Stimulated activated CD4-positive, alpha-beta T cell treated with anti-CD3 and anti-CD28 coated beads, Interleukin-1b, Interleukin-23, amount 100 ng/mL, for 1 hour (primary cell): Measurements from ENCODE around the gene LBHD2.

ENCODE experiments used
- DNase-seq, 2 donors: peaks; one replicate each; pipeline ENCODE4 v3.0.0-alpha.2; 2020; ENCODE audit warnings: low read depth in 2 of 2

LBHD2 gene

GRCh38 chr14:103091041-103091882, 7.3 kb downstream of the LBHD2 start:
- peak; percentile 50 to 68 for DNase-seq

GRCh38 chr14:103091883-103092222, 7.8 kb downstream of the LBHD2 start:
- no peak for DNase-seq

DNA sequence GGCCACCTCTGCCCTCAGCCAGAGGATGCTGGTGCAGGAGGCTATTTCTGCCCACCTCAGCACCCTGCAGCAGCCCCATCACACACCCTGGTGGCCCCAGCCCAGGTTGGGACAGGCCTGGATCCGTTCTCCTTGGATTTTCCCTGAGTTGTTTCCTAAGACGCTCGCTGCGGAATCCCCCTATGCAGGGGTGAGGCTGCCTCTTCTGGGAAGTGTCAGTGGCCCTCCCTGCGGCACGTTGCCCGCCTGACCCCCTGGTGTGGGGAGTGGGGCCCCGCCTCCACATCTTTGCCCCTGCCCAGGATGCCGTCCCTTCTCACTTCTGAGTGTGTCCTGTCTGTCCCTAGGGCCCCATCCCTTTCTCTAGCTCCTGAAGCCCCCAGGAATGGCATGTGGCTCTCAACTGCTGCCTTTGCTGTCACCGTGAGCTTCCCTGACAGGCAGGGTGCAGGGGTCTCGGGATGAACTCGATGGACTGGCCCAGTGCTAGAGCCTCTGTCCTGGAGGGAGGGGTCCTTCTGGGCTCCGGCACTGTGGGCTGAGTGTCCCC, 9.9 kb downstream of the LBHD2 start:
- no peak for DNase-seq

GRCh38 chr14:103094406-103095209, 10.6 kb downstream of the LBHD2 start, which contains the start of gene EXOC3L4:
EXOC3L4 (plus strand) TSS chr14:103094725; CDS start chr14:103100220, 5,495 bp downstream.
- no peak for DNase-seq

DNA sequence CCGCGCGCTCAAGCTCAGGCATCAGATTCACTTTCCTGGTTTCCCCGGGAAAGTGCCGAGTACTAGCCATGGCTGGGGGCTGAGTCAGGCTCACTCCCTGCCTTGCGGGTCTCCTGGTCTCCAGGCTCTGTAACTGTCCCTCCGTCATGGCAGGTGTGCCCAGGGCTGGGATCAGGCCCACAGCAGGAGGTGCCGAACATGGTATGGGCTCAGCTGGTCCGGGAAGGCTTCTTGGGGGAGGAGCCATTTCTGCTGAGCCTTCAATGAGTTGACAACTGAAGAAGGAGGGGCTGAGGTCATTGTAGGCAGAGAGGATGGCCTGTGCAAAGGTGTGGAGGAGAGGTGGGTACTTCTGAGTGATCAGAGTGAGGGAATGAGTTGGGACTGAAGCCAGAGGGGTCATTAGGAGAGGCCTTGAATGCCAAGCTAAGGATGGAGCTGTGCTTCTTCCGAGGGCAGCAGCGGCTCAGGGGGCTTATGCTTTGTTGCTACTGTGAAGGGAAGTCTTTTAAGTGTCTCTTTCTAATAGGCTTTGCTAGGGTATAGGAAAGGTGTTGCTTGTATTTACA, 11.3 kb downstream of the LBHD2 start:
- DNase-seq: no peak

DNA sequence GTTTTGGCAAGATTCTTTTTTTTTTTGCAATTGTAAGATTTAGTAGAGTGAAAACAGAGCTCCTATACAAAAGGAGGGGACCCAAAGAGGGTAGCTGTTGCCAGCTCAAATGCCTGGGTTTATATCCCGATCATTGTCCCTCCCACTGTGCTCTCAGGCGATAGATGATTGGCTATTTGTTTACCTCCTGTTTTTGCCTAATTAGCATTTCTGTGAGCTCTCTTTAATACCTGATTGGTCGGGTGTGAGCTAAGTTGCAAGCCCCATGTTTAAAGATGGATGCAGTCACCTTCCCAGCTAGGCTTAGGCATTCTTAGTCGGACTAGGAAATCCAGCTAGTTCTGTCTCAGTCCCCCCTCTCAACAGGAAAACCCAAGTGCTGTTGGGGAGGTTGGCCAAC, 12.4 kb downstream of the LBHD2 start:
- no peak for DNase-seq

GRCh38 chr14:103097244-103097993, 13.4 kb downstream of the LBHD2 start:
- no peak for DNase-seq

GRCh38 chr14:103097994-103098957, 14.3 kb downstream of the LBHD2 start:
- DNase-seq: no peak

- DNase-seq: no peak
Measured at GRCh38 chr14:103099081-103099732, 15.2 kb downstream of the LBHD2 start.

DNA sequence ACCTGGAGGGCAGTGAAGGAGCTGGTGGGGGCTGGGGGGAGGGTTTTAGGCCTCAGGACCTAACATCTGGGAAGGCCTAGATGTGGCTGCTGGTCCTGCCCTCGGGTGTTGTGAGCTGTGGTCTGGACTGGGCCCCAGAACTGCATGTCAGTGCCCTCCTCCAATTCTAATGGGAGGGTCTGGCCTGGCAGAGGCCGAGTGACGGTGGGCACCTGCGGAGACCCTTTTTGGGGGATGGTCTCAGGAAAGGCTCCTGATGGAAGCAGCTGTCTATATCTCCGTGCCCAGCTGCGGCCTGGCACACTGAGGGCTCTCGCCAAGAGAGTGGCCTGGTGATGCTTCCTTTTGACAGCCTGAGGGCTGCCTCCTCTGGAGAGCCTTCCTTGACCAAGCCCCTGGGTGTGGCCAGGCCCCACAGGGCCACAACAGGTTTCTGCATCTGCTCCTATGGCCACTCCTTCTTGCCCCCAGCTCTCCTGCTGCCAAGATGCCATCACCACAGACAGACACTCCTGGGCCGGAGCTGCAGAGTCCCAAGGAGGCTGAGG, 15.8 kb downstream of the LBHD2 start:
- no peak for DNase-seq

DNA sequence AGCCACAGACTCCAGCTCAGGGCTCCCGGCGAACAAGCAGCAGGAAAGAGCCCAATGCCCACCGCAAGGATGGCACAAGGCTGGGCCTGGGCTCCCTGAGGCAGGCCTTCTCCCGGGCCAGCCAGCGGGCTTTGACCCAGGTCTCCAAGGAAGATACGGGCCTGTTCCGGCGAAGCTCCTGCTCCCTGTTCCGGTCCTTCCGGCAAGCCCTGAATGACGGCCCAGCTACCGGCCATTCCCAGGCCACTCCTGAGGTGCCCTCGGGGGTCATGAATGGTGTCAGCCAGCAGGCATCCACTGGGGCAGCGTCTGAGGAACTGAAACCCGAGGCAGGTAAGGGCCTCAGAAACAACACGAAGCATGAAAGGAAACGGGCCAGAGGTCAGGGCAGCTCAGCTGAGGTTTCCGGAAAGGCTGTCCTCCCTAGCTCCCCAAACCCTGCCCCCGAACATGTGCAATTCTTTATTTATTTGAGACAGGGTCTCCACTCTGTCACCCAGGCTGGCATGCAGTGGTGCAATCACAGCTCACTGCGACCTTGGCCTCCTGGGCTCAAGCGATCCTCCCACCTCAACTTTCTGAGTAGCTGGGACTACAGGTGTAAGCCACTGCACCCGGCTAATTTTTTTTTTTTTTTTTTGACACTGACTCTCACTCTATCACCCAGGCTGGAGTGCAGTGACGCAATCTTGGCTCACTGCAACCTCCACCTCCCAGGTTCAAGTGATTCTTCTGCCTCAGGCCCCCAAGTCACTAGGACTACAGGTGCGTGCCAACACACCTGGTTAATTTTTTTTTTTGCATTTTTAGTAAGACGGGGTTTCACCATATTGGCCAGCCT, 16.5 kb downstream of the LBHD2 start:
- DNase-seq: no peak

- DNase-seq: no peak
Measured at GRCh38 chr14:103101257-103101962, 17.4 kb downstream of the LBHD2 start.

DNA sequence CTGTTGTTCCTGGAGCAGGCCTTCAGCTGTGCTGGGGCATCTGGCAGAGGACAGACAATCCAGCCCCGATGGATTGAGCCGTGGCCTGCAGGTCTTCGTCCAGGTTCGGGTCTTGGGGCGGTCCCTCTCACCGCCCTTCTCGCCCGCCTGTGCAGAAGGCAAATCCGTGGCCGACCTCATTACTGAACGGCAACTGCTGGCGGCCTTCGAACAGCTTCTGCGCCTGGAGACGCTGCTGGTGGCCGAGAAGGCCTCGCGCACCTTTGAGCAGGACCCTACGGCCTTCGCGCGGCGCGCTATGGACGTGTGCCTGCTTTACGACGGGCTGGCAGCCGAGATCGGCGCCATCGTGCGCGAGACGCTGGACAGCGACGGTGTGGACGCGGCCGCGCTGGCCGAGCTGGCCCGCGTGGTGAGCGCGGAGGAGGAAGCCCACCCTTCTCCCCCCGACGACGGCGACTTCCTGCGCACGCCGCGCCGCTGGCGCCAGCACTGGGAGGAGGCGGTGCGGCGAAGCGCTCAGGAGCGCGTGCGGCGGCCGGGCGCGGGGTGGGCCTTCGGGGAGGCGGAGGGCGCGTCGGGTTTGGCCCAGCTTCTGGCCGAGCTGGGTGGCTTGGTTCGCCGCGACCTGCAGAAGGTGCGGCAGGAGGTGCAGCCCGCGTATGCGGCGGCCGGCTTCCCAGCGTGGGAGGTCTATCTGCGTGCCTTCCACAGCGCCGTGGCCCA, 18.1 kb downstream of the LBHD2 start:
- no peak for DNase-seq

- no peak for DNase-seq
Measured at GRCh38 chr14:103102689-103103260, 18.8 kb downstream of the LBHD2 start.

GRCh38 chr14:103103461-103104388, 19.7 kb downstream of the LBHD2 start:
- no peak for DNase-seq

DNA sequence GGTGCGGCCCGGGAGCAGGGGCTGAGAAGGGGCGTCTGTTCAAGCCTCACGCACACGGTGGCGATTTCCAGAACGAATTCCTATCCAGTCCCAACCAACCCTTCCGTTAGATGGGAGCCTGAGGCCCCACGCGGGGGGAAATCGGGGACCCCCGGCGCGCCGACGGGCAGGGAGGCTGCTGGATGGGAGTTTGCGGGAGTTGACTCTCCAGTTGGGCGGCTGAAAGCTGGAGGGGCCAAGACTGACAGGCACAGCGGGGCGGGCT, 20.3 kb downstream of the LBHD2 start:
- DNase-seq: no peak
